HFF-Myc (cell line): Measurements from ENCODE around the gene SPO11.

Source experiments
- DNase-seq: peaks from one replicate; pipeline ENCODE4 v3.0.0-alpha.2; 2011; ENCODE audit warnings: low read depth; ENCODE audit errors: extremely low read depth
- H3K4me3 ChIP-seq: replicated peaks from 2 replicates; pipeline ENCODE4 v1.5.1; 2011; ENCODE audit warnings: low read depth, mild to moderate bottlenecking, control low read depth, low read length
- TF ChIP-seq, protein P1 (sequence below): IDR thresholded peaks from 2 replicates; pipeline ENCODE4 v1.5.1; 2012; ENCODE audit warnings: mild to moderate bottlenecking, low read depth, low read length, control low read depth; ENCODE audit errors: missing control alignments

The SPO11 gene

DNA sequence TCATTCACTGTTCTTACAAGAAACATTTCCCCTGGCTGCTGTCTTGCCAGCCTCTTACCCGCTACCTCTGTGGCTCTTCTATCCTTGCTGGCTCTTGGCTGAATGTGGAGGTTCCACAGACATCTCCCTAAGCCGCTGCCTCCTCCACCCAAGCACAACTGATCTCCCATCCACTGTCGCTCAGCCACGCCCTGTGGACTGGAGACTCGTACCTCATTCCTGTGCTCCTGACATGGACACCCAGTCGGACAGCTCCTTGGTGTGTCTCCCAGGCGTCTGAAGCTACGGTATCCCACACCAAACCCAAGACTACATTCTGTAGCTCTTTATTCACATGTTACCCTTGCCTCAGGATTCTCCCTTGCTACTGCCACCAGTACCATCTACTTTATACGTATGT lies 40.7 kb downstream of the SPO11 start:
- TF ChIP-seq, protein P1, sequence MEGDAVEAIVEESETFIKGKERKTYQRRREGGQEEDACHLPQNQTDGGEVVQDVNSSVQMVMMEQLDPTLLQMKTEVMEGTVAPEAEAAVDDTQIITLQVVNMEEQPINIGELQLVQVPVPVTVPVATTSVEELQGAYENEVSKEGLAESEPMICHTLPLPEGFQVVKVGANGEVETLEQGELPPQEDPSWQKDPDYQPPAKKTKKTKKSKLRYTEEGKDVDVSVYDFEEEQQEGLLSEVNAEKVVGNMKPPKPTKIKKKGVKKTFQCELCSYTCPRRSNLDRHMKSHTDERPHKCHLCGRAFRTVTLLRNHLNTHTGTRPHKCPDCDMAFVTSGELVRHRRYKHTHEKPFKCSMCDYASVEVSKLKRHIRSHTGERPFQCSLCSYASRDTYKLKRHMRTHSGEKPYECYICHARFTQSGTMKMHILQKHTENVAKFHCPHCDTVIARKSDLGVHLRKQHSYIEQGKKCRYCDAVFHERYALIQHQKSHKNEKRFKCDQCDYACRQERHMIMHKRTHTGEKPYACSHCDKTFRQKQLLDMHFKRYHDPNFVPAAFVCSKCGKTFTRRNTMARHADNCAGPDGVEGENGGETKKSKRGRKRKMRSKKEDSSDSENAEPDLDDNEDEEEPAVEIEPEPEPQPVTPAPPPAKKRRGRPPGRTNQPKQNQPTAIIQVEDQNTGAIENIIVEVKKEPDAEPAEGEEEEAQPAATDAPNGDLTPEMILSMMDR, result no peak
- no peak for DNase-seq

DNA sequence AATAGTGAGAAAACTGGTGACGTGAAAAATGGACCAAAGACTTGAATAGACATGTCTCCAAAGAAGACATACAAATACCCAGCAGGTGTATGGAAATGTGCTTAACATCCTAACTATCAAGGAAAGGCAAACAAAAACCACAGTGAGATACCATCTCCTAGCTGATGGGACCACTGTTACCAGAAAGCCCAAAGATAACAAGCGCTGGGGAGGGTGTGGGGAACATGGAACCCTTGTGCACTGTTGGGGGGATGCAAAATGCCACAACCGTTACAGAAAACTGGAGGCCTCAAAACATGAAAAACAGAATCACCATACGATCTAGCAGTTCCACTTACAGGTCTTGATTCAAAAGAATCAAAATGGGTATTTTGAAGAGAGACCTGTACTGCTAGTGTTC lies 41.8 kb downstream of the SPO11 start:
- H3K4me3 ChIP-seq, result no peak overlapping the region
- TF ChIP-seq, protein P1, result no peak
- DNase-seq, result no peak

More for the DNA sequence above, 40.7 kb downstream of the SPO11 start:
- no peak overlapping the region for H3K4me3 ChIP-seq

DNA sequence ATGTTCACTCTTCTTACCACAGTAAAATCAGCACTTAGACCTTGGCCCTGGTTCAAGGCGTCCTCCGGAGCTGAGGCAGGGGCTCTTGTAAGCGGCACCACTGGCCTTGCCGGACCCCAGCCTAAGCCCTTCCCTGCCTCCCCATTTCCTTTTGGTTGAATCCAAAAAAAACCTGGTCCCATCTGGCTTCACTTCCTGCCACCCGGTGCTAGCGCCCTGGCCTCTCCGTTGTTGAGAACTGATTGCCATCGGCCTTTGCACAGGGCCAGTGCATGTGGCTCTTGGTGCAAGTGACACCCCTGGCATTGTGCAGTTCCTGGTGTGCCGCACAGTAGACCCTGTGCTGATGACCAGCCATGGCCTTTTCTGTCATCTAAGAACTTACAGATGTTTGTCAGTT lies 42.6 kb downstream of the SPO11 start:
- DNase-seq, result no peak
- H3K4me3 ChIP-seq, result no peak overlapping the region
- TF ChIP-seq, protein P1, result no peak

DNA sequence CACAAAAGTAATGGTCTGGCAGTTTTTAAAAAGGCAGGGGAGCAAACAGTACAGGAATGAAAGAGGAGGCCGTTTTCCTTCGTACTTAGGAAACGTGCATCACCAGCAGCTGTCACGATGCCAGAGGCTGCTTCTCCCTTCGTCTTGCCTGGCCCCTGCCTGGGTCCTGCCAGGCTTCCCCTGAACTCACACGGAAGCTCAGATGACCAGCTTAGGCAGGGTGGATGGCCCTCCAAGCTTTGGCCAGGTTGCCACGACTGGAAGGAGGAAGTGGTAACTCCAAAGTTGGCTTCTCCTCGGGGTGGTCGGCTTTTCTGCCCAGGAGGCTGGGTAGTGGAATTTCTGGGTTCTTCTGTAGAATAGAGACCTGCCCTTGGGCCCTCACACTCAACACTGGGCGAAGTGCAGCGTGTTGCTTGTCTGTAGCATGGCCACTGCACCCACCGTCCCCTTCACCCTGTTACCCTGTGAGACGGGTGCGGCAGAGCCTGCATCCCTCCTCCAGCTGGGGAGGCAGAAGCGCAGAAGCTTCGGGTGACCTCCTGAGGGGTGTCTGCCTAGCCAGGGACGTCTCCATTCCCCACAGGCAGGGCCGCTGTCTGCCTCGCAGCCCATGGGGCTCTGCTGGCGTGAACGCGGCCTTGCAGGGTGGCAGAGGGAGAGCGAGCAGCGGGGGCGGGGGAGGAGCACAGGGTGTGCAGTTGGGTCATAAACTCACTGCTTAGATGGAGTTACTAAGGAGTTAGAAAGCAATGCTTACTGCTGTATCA lies 43.2 kb downstream of the SPO11 start:
- no peak for DNase-seq
- TF ChIP-seq, protein P1, result no peak
- no peak overlapping the region for H3K4me3 ChIP-seq

DNA sequence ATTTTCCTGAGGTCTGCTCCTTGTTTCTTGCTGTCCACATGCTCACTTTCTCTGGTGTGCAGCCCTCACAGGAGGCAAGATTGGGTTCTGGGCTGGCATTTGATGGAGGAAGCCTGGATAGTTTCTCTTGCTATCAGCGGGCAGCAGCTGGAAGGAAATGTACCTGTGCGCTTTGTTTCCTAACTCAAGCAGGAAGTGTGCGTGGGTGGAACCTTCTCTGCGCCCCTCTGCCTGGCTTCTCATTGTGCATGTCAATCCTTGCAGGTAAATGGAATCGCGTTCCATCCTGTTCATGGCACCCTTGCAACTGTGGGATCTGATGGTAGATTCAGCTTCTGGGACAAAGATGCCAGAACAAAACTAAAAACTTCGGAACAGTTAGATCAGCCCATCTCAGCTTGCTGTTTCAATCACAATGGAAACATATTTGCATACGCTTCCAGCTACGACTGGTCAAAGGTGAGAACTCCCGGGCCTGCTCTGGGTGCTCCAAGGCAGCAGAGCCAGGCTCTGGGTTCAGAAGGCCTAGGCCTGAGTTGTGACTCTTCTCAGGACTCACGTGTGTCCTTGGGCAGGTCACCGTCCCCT lies 44.8 kb downstream of the SPO11 start:
- TF ChIP-seq, protein P1, result no peak
- no peak for DNase-seq
- H3K4me3 ChIP-seq, result no peak overlapping the region

DNA sequence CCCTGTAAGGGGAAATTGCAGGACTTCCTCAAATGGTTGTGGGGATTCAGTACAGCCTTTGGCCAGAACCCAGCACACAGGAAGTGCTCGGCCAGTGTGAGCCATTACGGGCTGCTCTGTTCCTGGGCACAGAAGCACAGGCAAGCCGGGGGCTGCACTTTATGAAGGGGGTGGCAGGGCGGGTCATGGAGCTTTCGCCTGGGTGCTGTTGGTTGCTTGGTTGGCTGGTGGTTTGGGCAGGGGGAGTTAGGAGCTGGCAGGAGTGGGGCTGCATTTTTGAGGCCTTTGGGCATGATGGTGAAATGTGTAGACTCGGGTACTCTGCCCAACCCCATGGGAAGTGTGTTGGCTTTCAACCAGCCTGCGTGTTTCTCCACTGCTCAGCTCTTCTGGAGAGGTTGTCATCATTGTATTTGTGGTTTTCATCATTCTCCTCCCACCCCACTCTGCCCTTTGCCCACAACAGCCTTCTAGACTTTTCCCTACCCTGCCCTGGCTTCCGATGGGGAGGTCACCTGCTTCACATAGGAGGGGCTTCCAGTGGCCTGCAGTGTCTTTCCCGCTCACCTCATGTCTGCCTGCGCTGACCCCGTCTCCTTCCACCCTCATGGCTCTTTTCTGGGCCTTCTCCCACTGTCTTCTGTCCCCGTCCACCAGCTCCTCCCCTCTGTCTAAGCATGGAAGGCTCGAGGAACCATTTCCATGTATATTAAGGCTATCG lies 45.5 kb downstream of the SPO11 start:
- TF ChIP-seq, protein P1, result no peak
- H3K4me3 ChIP-seq, result no peak overlapping the region
- DNase-seq, result no peak
